Omental fat pad (tissue), 4 donors: ENCODE results near the gene ARX. TPM values are rescaled to one million over a fixed set of nuclear protein-coding genes. Genes with fewer than 3 reads are reported as not detected.

Experiments
- ATAC-seq: fragments of 150-250 bp; one replicate; pipeline ENCODE4 v1.9.1; 2016; ENCODE audit warnings: mild to moderate bottlenecking, moderate library complexity; ENCODE audit not compliant: low FRiP score
- DNase-seq: peaks from one replicate; pipeline ENCODE4 v3.0.0-alpha.2; 2019; ENCODE audit warnings: low spot score
- total RNA-seq, 4 donors: library from RNA; depleted of rRNA; stranded (reverse); fragments of >200 nt; gene quantifications; one replicate each; pipeline ENCODE4 v1.1.0, GENCODE V29; 2016
- TF ChIP-seq, protein P1 (sequence below), 3 donors: fragments of 450-650 bp; IDR thresholded peaks; one replicate each; pipeline ENCODE4 v1.5.1; 2016 to 2017; ENCODE audit warnings: antibody characterized with exemption in 3 of 3, mild to moderate bottlenecking in 3 of 3, moderate library complexity in 2 of 3

Gene ARX
- total RNA-seq, 4 donors from 2014 or later: not detected

- no peak for DNase-seq
- TF ChIP-seq, protein P1, sequence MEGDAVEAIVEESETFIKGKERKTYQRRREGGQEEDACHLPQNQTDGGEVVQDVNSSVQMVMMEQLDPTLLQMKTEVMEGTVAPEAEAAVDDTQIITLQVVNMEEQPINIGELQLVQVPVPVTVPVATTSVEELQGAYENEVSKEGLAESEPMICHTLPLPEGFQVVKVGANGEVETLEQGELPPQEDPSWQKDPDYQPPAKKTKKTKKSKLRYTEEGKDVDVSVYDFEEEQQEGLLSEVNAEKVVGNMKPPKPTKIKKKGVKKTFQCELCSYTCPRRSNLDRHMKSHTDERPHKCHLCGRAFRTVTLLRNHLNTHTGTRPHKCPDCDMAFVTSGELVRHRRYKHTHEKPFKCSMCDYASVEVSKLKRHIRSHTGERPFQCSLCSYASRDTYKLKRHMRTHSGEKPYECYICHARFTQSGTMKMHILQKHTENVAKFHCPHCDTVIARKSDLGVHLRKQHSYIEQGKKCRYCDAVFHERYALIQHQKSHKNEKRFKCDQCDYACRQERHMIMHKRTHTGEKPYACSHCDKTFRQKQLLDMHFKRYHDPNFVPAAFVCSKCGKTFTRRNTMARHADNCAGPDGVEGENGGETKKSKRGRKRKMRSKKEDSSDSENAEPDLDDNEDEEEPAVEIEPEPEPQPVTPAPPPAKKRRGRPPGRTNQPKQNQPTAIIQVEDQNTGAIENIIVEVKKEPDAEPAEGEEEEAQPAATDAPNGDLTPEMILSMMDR (IDR thresholded peaks at IDR 0.05): no peak
Measured at GRCh38 chrX:25017667-25018247, 2.0 kb upstream of the ARX start.

DNA sequence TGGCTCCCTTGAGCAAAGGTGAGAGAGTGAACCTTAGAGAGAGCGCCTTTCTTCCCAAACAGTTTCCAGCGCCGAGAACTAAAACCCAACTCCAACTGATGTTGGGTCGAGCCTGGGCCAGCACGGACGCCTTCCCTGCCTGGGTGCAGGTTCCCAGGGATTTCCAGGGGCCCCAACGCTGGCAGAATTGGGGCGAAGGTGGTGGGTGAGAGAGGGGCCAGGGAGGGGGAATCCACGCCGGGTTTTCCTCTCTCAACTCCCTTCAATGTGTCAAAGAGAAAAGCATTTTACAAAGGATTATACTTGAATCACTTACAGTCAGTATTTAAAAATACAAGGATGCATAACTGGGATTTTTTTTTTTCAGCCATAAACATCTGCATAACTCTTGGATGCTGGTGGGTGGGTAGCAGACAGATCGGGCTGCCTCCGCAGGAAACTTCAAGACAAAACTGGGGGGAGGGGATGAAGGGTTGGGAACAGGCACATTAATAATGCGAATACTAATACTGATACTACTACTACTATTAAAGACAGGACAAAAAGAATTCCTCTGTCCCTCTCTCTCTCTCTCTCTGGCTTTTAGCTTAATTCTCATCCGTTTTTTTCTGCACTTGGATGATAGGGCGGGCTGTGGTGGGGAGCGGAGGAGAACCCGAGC lies 1.3 kb upstream of the ARX start:
- DNase-seq (no peak), ATAC-seq (no peak)
- TF ChIP-seq, protein P1 (IDR thresholded peaks at IDR 0.05): no peak

More at GRCh38 chrX:25017667-25018247, 2.0 kb upstream of the ARX start:
- ATAC-seq: no peak

DNA sequence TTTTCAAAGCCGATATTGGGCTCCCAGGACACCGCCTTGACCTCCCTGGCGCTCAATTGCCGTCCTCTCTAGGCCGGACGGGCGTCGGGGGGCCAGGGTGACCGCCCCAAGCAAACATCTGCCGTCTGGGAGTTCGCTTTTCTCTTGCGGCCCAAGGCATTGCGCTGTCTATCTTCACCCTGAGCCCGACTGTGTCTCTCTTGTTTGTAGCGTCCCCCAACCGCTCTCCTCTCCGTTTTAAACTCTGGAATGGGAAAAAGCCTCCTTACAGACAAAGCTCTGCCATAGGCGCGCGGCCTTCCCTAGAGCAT lies 551 bp upstream of the ARX start:
- no peak for ATAC-seq

GRCh38 chrX:25014366-25014838 lies 1.4 kb downstream of the ARX start:
- TF ChIP-seq, protein P1 (IDR thresholded peaks at IDR 0.05): no peak
- ATAC-seq: no peak

More for the DNA sequence above, 551 bp upstream of the ARX start:
- TF ChIP-seq, protein P1 (IDR thresholded peaks at IDR 0.05): no peak
- DNase-seq: no peak

GRCh38 chrX:25013632-25014365 lies 2.0 kb downstream of the ARX start:
- no peak for ATAC-seq
- DNase-seq: no peak
- TF ChIP-seq, protein P1 (IDR thresholded peaks at IDR 0.05): no peak

More at GRCh38 chrX:25014366-25014838, 1.4 kb downstream of the ARX start:
- no peak for DNase-seq

GRCh38 chrX:25012793-25013631 lies 2.8 kb downstream of the ARX start:
- DNase-seq: no peak
- ATAC-seq: no peak
- TF ChIP-seq, protein P1 (IDR thresholded peaks at IDR 0.05): no peak
